ENCODE measurements around the gene SMTN. TPM values are rescaled to one million over a fixed set of nuclear protein-coding genes. Genes with fewer than 3 reads are reported as not detected.
"Not testable (repeated sequence)": the region's sequence is repeated elsewhere in the genome, so short reads cannot be mapped to it uniquely, and the experiment has no call there.

The SMTN gene
- total RNA-seq, 1 donor from 2014 or later, result 180 TPM

DNA sequence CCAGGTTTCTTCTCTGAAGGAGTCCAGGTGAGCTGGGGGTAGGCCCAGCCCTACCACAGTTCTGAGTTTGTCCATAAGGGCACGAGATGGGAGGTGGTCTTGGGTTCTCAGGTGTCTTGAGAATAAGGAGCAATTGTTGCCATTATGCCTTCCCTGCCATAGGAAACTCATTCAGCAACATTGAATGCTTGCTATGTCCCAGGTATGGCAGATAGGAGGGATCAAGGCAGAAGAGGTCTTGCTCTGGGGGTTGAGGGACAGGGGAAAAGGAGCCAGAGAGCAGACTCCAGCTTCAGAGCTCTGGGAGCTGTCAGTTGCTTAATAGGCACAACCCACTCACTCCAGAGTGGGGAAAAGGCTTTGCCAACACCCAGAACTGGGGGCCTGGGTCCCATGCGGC is 22.0 kb downstream of the SMTN start:
- DNase-seq (ENCODE audit: low read depth in 2 of 2), result no peak

DNA sequence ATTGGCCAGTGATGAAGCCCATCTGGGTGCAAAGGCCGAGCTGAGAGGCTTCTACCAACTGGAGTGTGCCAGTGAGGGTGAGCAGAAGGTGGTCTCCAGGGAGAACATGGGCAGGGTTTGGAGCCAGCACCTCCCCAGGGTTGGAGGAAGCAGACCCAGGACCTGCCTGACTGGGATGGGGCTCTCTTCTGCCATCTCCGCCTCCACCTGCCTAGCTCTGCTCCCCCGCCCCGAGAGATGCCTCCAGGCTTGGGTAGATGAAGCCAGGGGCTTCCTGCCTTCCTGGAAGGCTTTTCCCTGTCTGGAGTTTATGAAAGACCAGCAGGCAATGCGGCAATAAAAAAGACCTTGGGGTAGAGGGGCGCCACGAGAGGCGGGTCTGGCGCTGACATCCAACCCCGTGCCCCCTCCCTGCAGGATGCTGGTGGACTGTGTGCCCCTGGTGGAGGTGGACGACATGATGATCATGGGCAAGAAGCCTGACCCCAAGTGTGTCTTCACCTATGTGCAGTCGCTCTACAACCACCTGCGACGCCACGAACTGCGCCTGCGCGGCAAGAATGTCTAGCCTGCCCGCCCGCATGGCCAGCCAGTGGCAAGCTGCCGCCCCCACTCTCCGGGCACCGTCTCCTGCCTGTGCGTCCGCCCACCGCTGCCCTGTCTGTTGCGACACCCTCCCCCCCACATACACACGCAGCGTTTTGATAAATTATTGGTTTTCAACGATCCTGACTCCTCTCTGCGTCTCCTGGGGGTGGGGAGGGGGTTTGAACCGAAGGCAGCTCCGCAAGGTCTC is 23.0 kb downstream of the SMTN start:
- DNase-seq (ENCODE audit: low read depth in 2 of 2), result no peak

DNA sequence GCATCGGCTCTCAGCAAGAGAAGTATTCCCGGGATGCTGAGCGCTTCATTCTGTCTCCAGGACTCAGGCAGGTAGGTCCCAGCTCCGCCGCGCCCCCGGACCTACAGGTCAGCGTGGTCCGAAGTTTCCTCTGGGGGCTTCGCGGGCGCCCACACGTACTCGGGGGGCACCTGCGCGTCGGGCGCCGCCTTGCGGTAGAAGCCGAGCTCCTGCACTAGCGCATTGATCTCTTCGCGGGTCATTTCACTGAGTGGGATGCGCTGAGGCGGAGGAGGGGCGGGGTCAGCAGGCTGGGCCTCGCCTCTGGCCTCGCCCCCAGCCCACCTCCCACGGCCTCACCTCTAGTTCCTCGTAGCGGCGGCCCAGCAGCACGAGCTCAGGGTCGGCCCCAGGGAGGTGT is 23.8 kb downstream of the SMTN start:
- peak in 1 of 2 donors; percentile 46 for DNase-seq (ENCODE audit: low read depth in 2 of 2)

DNA sequence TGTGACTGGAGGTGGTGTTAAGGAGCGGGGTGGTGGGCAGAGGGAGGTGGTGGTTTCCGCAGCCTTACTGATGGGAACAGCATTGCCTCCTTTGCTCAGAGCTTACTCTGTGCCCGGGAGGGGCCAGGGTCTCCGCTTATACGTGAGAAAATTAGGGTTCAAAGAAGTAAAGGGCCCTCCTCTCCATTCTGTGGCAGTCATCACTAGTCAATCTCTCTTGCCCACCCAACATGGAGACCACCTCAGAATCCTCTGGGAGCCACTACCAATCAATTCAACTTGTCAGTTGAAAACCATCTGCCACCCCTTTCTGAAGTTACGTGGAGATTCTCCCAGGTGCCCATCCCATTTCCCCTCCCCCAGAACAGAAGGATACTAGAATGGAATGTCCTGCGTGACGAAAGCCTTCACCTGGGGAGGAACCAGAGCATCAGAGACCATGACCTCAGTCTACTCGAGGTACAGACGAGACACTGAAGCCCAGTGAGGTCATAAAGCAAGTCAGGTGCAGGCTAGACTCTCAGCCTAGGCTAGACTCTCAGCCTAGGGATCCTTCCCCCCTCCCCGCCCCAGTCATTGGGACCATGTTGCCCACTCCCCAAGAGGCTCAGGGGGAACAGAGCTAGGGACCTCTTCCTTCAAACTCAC is 24.3 kb downstream of the SMTN start:
- no peak for DNase-seq (ENCODE audit: low read depth in 2 of 2)

DNA sequence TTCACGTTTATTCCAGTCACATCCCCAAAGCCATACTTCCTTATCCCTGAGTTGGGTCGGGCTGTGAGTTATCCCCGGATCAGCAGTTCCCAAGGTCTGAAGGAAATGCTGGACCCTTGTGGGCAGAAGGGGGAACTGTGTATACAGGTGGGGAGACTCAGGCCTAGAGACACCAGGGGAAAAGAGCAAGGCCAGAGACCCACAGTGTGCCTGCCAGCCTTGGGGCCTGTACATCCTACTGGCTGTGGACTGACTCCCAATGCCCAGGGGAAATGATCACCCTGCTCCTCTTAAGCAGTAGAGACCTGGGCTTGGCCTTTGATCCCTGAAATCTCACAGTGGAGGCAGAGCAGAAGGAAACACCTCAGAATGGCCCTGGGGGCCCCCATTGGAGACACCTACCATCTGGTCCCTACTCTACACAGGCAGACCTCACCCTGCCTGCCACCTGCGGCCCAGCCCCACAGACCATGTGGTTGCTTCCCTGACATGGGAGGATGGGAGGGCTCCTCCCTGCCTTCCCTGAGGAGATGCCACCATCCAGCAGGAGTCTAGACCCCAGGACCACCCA is 25.0 kb downstream of the SMTN start:
- peak in 1 of 2 donors; percentile 16 for DNase-seq (ENCODE audit: low read depth in 2 of 2)

DNA sequence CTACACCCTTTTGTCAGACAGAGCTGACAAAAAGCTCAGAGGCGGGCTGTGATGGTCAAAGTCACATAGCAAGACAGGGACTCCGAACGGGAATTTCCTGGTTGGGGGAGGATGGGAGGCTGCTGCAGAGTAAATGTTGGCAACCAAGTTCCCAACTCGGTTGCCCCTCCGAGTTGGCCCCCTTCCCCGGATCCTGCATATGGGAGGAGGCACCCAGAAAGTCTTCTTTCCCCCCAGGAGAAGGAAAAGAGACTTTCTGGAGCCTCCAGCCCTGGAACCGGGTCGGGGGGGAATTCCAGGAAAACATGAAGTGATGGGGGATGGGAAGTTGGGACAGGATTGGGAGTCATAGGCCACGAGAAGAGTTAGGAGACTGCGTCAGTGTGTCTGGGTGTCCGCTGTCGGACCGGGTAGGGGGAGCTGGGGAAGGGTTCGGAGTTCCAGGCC is 25.6 kb downstream of the SMTN start:
- peak; percentile 36 to 49 for DNase-seq (ENCODE audit: low read depth in 2 of 2)

DNA sequence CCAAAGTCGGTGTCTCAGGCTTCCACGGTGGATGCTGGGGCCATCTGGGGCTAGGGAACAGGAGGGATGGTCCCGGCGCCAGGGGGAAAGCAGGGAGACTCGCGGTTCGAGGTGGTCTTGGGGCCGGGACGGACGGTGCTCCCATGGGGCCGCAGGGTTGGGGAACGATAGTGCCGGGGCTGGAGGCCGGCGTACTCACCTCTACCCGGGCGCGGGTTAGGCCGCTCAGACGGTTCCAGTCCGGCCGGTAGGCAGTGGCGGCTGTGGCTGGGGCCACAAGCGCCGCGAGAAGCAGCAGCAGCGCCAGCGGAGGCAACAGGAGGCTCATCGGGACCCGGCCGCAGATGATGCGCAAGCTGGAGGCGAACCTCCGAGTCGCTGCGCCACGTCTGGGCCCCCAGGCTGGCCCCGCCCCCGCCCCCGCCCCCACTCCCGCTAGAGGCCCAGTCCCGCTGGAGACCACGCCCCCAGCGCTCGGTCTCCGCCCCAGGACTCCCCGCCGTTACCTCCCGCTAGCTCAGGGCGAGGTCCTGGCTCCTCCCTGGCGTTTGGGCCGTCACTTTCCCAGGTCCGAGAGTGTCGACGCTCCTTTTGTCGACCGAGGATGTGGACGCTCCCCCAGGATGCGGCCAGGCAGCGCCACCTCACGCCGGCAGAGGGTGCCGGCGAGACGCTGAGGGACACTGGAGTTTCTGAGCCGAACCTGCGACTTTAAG is 26.2 kb downstream of the SMTN start, which contains the start of gene SELENOM:
TSS of gene SELENOM (minus strand) at position 391 of the 716 bp plus-strand sequence. CDS start at position 328, 63 bp downstream.
- peak; percentile 97 to 98 for DNase-seq (ENCODE audit: low read depth in 2 of 2)

DNA sequence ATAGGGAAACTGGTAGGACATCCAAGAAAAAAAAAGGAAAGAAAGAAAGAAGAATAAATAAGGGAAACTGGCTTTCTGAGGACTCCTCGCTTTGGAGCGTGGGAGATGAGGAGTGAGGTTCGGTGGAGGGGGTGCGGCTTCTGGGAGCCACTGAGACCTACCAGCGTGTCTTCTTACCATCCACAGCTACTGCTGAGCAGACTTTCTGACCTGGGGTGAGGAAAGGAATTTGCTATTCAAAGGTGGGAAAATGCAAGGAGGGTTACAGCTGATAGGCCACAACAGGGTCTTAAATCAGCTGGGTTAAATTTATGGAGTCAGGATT is 26.7 kb downstream of the SMTN start:
- DNase-seq (ENCODE audit: low read depth in 2 of 2), result no peak

DNA sequence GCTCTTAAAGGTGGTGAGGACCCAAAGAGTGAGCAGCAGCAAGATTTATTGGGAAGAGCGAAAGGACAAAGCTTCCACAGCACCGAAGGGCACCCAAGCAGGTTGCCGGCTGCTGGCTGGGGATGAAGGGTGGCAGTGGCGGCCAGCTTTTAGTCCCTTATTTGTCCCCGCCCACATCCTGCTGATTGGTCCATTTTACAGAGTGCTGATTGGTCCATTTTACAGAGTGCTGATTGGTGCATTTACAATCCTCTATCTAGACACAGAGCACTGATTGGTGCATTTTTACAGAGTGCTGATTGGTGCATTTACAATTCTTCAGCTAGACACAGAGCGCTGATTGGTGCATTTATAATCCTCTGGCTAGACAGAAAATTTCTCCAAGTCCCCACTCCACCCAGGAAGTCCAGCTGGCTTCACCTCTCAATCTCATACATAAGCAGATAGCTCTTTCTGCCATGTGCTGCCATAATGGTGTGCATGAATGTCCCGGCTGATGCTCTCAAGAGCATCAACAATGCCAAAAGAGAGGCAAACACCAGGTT is 31.5 kb downstream of the SMTN start:
- not testable (repeated sequence) for DNase-seq (ENCODE audit: low read depth in 2 of 2)

DNA sequence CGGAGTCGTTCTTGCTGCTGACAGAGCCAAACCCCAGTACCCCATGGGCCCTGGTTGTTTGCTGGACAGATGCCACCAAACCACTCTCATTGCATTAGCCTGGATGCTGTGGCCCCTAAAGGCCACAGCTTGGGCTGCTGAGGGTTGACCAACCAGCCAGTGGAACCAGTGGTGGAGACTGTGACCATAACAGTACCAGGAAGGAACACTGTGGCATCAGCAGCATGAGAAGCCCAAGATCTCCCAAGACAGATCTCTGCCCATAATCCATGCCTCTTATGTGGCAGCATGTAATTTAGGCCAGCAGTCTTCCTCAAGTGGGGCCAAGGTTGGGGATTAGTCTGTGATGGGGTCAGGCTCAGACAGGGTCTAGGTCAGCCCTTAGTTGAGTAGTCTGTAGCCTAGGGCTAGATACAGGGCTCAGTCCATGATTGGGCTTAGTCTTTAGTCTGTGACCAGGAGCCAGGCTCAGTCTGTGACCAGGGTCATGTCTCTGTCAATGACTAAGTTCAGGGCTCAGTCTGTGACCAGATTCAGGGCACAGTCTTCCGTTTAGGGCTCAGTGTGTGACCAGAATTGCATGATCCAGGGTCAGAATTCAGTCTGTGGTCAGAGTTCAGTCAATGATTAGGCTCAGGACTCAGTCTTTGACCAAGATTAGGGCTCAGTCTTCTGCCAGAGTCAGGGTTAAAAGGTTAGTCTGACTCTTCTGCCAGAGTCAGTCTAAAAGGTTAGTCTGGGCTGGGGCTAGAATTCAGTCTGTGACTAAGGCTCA is 37.1 kb downstream of the SMTN start:
- DNase-seq (ENCODE audit: low read depth in 2 of 2), result no peak

DNA sequence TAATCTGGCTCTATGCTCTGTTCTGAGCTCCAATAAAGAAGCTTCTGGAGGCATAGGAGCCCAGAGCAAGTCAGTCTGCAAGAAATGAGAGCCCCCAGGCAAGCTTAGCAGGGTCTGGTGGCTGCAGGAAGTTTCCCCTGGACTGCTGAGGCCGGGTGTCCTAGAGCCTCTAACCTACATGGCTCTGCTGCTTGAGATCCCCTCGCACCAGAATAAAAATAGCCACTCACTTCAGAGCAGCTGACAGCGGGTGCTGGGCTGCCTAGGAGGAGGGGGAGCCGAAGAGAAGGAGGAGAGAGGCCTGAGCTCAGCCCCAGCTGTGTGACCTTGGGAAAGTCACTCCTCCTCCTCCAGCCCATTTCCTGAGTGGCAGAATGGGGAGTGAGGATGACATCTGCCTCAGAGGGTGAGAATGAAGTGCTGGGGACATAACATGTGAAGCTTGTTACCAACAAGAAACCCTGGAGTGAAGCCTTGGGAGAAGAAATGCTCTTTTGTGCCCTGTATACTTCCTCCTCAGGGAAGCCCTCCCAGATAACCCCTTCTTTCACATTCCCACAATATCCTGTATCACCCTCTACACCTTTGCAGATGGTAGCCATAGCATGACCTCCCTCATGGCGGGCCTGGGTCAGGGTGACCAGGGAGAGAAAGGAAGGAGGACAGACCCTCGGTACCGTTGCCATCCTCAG is 38.1 kb downstream of the SMTN start:
- no peak for DNase-seq (ENCODE audit: low read depth in 2 of 2)

DNA sequence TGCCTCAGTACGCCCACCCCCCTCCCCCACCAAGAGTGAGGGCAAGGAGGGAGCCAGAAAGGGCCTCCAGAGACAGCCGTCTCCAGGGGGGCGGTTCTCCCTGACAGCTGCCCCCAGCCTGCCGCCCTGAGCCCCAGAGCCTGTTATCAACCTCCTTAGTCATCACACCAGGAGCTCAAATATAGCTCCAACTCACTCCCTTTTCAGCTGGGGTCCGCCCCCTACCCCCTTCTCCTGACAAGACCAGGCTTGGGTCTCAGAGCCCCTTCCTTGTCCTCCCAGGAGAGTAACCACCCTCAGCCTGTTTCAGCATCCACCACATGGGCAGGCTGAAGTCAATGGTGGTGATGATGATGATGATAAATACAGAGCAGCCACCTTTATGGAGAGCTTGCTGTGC is 39.1 kb downstream of the SMTN start:
- DNase-seq (ENCODE audit: low read depth in 2 of 2), result no peak

DNA sequence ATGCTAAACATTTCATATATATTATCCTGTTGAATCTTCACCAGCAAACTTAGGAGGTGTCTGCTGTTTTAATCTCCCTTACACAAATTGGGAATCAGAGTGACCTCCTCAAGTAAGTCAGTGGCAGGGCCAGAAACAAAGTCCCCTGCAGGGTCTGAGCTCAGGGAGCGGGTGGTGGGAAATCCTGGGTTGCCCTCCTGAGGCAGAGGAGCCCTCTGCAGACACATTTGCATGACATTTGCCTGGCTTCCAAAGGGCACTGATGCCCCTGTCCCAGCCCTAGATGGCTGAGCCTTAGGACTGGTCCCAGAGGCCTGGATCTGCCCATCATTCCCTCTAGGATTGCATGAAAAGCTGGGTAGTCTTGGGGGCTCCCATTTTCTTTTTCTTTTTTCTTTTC is 39.5 kb downstream of the SMTN start:
- no peak for DNase-seq (ENCODE audit: low read depth in 2 of 2)

DNA sequence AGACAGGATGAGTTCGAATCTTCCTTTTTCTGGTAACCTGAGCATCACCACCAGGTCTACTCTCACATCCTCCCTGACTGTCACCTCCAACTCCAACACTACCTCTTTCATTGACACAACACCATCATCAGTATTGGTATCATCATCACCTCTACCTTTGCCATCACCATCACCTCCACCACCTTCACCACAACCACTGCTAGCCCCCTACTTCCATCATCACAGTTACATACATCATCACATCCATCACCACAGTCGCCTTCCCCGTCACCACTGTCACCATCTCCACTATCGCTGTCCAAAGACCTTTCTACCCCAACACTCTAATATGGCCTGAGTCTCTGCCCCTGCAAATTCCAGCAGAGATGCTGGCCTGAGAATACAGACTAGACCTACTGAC is 40.3 kb downstream of the SMTN start:
- DNase-seq (ENCODE audit: low read depth in 2 of 2), result no peak

DNA sequence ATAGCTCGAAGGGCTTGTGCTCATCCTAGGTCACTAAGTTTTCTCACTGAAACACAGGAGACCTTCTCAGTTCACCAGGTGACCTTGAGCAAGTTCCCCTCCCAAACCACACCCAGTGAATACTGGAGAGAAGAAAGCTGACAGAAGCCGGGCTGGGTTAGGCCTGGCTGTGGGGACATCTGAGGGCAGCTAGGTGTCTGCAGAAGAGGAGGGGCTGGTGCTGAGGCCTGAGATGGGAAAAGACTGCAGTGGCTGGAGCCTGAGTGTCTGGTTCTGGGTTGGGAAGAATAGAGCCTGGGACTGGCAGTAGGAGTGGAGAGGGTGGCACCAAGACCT is 41.0 kb downstream of the SMTN start:
- DNase-seq (ENCODE audit: low read depth in 2 of 2), result no peak

DNA sequence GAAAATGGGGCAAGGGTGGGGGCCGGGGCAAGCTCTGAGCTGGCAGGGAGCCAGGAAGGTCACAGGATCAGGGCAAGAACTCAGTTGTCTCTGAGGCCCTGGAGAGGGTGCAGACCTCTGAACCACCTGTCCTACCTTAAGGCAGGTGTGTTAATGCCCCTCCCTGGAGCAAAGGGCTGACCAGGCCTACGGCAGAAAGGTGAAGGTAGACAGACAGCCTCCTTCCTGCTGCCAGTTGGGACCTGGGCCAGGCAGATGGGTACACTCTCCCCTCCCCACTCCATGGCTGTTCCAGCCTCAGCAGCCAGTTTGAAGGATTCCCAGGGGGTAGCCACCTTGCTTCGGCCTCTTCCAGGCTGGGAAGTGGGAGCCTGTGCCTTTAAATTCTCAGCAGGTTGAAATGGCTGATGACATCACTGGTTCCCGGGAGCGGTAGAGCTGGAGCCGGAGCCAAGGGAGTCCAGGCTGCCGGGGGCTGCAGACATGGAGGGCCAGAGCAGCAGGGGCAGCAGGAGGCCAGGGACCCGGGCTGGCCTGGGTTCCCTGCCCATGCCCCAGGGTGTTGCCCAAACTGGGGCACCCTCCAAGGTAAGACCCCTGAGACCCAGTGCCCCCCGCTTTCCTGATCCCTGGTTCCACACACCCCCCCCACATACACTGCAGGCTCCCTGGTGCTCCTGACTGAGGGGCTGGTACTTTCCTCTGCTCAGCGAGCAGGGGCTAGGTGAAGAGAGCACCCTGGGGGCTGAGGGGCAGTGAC is 41.6 kb downstream of the SMTN start, which contains the start of gene INPP5J:
TSS of gene INPP5J (plus strand) at position 435 of the 760 bp plus-strand sequence. CDS start at position 484, 49 bp downstream.
- DNase-seq (ENCODE audit: low read depth in 2 of 2), result peak in 1 of 2 donors; percentile 27

DNA sequence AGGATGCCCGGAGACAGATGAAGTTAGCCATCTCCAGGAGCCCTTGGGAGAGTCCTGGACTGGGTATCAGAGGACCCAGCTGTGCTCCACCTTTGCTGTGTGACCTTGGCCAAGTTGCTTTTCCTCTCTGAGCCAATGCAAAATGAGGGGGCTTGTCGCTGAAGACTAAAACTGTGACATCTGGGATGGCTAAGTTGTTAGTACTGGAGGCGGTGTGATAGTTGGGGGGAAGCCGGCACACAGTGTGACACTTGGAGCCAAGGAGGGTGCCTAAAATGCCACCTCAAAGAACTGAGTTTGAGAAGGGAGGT is 42.1 kb downstream of the SMTN start:
- no peak for DNase-seq (ENCODE audit: low read depth in 2 of 2)

DNA sequence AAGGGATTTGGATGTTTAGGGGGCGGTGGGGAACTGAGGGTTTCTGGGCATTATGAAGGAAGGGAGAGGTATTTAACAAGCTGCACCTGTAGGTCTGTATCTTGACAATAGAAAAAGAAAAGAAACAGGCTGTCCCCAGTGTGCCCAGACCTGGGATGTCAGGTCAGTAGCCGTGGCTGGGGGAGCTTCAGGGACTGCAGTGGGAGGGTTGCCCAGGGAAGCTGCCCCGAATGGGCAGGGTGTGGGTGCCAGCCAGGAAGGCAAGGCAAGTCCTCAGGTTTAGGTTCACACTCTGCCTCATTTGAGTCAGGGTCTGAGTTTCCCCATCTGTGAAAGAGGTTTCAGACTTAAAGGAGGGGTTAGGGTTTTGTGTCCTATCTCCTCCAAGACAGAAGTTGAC is 43.2 kb downstream of the SMTN start:
- no peak for DNase-seq (ENCODE audit: low read depth in 2 of 2)

DNA sequence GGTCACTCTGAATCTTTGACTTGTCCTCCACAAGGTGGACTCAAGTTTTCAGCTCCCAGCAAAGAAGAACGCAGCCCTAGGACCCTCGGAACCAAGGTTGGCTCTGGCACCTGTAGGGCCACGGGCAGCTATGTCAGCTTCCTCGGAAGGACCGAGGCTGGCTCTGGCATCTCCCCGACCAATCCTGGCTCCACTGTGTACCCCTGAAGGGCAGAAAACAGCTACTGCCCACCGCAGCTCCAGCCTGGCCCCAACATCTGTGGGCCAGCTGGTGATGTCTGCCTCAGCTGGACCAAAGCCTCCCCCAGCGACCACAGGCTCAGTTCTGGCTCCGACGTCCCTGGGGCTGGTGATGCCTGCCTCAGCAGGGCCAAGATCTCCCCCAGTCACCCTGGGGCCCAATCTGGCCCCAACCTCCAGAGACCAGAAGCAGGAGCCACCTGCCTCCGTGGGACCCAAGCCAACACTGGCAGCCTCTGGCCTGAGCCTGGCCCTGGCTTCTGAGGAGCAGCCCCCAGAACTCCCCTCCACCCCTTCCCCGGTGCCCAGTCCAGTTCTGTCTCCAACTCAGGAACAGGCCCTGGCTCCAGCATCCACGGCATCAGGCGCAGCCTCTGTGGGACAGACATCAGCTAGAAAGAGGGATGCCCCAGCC is 43.8 kb downstream of the SMTN start:
- DNase-seq (ENCODE audit: low read depth in 2 of 2), result no peak

Measured in lung microvascular endothelial cell (primary cell).